Measurements from ENCODE around the gene PARD3B.

GRCh38 chr2:205054789-205055188 lies 509.5 kb downstream of the PARD3B start:
- TF ChIP-seq BHLHE40 (IDR thresholded peaks at IDR 0.05; ENCODE audit: borderline replicate concordance) (no peak), CTBP1 (IDR thresholded peaks at IDR 0.05; ENCODE audit: borderline replicate concordance) (no peak), PKNOX1 (IDR thresholded peaks at IDR 0.05) (no peak)
